Upper lobe of right lung (tissue), 1 donor: ENCODE data around the gene SYT9. TPM values are rescaled to one million over a fixed set of nuclear protein-coding genes. Genes with fewer than 3 reads are reported as not detected.

Experiments
- ATAC-seq: fragments of 200-7000 bp; cut with Tn5 transposase; one replicate; pipeline ENCODE4 v1.9.1; 2020; ENCODE audit warnings: mild to moderate bottlenecking, moderate library complexity
- DNase-seq: peaks from one replicate; pipeline ENCODE4 v3.0.0-alpha.2; 2020
- H3K27ac ChIP-seq: fragments of 200-600 bp; one replicate; pipeline ENCODE4 v1.8.0; 2022
- H3K27me3 ChIP-seq: fragments of 200-600 bp; one replicate; pipeline ENCODE4 v1.8.0; 2022; ENCODE audit warnings: mild to moderate bottlenecking
- H3K36me3 ChIP-seq: fragments of 200-600 bp; one replicate; pipeline ENCODE4 v1.8.0; 2022
- H3K4me1 ChIP-seq: fragments of 200-600 bp; one replicate; pipeline ENCODE4 v1.8.0; 2022
- H3K4me3 ChIP-seq: fragments of 200-600 bp; one replicate; pipeline ENCODE4 v1.8.0; 2022; ENCODE audit warnings: mild to moderate bottlenecking
- H3K9me3 ChIP-seq: fragments of 200-600 bp; one replicate; pipeline ENCODE4 v1.8.0; 2022
- intact Hi-C: fragments of 100-400 bp; cut with DNase I; formaldehyde crosslinking; loops from one replicate; pipeline ENCODE4 v1.11.0; 2022
- total RNA-seq: library from RNA; stranded (reverse); fragmentation: NEBNext Ultra II Directional; extraction: Animal tissue kit (Norgen Biotek cat#: 25700); gene quantifications from one replicate; pipeline ENCODE4 v1.2.1, GENCODE V29; 2021
- TF ChIP-seq, protein P1 (sequence below): fragments of 200-600 bp; IDR thresholded peaks from one replicate; pipeline ENCODE4 v1.8.0; 2022; ENCODE audit warnings: antibody characterized with exemption
- donor health status: DM: no; HTN: yes; CAD: no; lungs with severe emphysema.

The SYT9 gene
- total RNA-seq, 1 donor from 2014 or later = 0.14 TPM

DNA sequence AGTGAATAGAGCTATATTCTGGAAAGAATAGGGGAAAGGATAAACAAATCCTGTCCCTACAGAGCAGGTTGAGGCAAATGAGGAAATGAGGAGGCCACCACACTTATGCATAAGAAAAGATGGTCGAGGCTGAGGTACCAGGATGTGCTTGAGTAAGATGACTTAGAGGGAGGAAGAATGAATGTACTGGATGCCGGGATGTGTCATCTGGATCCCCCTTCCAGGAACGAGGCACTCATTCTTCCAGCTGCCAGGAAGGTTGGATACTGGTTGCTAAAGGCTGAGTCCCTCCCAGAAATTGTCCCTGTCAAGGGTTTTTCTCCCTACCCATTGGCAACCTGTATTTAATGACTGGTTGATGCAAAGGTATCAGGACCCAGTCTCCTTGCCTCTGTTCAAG is 31.1 kb upstream of the SYT9 start:
- Histone ChIP-seq H3K9me3 (no peaks in the 10 kb centered on the region), H3K27me3 (no peaks in the 10 kb centered on the region), H3K4me1 (no peaks in the 10 kb centered on the region), H3K4me3 (no peak overlapping the region), H3K27ac (no peak overlapping the region), H3K36me3 (no peaks in the 10 kb centered on the region)
- ATAC-seq (no peak), DNase-seq (no peak)
- intact Hi-C loops = no loop called here
- TF ChIP-seq, protein P1, sequence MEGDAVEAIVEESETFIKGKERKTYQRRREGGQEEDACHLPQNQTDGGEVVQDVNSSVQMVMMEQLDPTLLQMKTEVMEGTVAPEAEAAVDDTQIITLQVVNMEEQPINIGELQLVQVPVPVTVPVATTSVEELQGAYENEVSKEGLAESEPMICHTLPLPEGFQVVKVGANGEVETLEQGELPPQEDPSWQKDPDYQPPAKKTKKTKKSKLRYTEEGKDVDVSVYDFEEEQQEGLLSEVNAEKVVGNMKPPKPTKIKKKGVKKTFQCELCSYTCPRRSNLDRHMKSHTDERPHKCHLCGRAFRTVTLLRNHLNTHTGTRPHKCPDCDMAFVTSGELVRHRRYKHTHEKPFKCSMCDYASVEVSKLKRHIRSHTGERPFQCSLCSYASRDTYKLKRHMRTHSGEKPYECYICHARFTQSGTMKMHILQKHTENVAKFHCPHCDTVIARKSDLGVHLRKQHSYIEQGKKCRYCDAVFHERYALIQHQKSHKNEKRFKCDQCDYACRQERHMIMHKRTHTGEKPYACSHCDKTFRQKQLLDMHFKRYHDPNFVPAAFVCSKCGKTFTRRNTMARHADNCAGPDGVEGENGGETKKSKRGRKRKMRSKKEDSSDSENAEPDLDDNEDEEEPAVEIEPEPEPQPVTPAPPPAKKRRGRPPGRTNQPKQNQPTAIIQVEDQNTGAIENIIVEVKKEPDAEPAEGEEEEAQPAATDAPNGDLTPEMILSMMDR = no peak

DNA sequence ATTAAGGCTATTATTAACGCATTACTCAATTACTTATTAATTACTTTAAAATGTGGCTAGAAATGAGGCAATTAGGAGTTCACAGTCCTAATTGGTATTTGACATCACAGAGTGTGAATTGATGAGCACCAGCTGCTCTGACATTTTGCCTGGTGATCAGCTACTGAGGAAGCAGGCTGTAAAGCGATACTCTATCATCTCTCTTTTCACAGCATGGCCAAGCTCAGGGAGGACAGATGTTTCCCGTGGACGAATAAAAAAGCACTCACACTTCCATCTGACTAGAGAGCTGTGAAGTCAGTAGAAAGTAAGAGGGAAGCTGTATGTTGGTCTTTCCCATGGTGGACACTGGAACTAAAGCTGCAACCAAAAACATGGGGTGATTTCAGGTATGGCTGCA is 29.1 kb upstream of the SYT9 start:
- ATAC-seq (no peak), DNase-seq (no peak)
- intact Hi-C loops = no loop called here
- no peaks in the 10 kb centered on the region for H3K4me1 ChIP-seq
- no peaks in the 10 kb centered on the region for H3K27me3 ChIP-seq
- no peak overlapping the region for H3K4me3 ChIP-seq
- H3K27ac ChIP-seq = no peak overlapping the region
- H3K9me3 ChIP-seq = no peaks in the 10 kb centered on the region
- TF ChIP-seq, protein P1 = no peak
- no peaks in the 10 kb centered on the region for H3K36me3 ChIP-seq

DNA sequence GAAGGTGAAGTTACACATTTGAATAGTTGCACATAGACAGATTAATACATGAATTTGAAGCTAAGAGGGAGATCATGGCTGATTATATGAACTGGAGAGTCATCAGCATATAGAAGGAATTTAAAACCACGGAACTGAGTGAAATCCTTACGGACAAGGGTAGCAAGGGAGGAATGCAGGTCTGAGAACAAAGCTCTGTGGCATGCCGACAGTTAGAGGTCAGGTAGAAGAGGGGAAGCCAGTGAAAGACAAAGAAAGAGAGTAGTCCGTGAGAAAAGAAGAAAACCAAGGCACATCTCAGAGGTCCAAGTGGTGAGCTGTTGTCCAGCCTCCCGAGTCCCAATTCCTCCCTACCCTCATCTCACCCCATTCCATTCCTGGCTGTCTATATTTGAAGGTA is 11.8 kb upstream of the SYT9 start:
- Histone ChIP-seq H3K4me3 (no peak overlapping the region), H3K4me1 (no peaks in the 10 kb centered on the region), H3K9me3 (no peaks in the 10 kb centered on the region), H3K27ac (no peak overlapping the region), H3K27me3 (peaks cover 10% of the 10 kb centered on the region), H3K36me3 (no peaks in the 10 kb centered on the region)
- no peak for DNase-seq
- no peak for ATAC-seq
- TF ChIP-seq, protein P1 = no peak
- intact Hi-C loops = no loop called here

DNA sequence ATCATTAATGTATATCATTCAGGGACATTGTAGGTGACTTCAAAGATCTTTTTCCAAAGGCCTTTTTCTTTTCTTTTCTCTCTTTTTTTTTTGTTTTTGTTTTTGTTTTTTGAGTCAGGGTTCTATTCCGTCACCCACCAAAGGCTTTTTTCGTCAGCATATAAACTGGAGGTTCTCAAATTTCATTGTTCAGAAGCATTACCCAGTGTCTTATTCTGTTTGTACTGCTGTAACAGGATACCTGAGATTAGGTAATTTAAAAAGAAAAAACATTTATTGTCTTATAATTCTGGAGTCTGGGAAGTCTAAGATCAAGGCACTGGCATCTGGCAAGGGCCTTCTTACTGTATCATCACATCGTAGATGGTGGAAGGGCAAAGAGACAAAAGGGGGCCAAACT is 6.4 kb upstream of the SYT9 start:
- intact Hi-C loops = no loop called here
- TF ChIP-seq, protein P1 = no peak
- no peaks in the 10 kb centered on the region for H3K4me1 ChIP-seq
- H3K9me3 ChIP-seq = no peaks in the 10 kb centered on the region
- H3K4me3 ChIP-seq = no peak overlapping the region
- no peaks in the 10 kb centered on the region for H3K36me3 ChIP-seq
- ATAC-seq = no peak
- DNase-seq = no peak
- H3K27me3 ChIP-seq = no peaks in the 10 kb centered on the region
- no peak overlapping the region for H3K27ac ChIP-seq

DNA sequence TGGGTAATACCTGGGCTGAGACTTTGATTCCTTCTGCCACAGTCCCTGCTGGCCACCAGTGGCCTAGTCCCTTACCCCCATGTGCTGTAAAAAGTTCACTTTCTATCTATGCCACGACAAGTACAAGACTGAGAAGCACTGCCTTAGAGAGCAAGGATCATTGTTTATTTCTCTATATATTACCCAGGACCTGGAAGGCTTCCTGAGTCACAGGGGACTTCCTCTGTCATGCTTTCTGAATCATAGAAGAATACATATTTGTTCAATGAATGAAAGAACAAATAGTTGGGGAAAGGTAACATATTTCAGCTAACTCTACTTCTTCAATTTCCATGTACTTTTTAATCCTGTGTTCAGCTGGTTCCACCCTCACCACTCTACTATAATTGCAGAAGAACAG is 5.5 kb upstream of the SYT9 start:
- H3K27ac ChIP-seq = no peak overlapping the region
- H3K27me3 ChIP-seq = peaks cover 5% of the 10 kb centered on the region
- TF ChIP-seq, protein P1 = no peak
- no peak overlapping the region for H3K4me3 ChIP-seq
- intact Hi-C loops = no loop called here
- ATAC-seq (no peak), DNase-seq (no peak)
- no peaks in the 10 kb centered on the region for H3K4me1 ChIP-seq
- no peaks in the 10 kb centered on the region for H3K36me3 ChIP-seq
- no peaks in the 10 kb centered on the region for H3K9me3 ChIP-seq

DNA sequence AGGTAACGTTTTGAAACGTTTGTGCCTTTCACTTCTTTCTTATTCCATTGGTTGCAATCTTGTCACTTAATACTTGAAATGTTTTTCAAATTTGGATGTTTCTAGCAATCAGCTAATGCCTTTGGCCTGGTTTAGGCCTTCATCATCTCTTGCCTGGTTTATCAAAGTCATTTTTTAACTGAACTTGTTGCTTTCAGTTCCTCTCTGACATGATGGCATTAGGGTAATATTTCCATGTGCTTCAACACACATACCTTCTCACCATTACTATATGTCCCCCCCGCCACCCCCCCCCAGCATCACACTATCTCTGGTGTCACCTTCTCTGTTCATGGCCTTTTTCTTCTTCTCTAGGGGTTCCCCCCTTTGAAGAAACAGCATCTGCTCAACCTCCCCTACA is 1.5 kb upstream of the SYT9 start:
- DNase-seq (no peak), ATAC-seq (no peak)
- Histone ChIP-seq H3K4me3 (no peak overlapping the region), H3K27ac (no peak overlapping the region), H3K4me1 (peaks cover 7% of the 10 kb centered on the region), H3K36me3 (no peaks in the 10 kb centered on the region), H3K27me3 (peaks cover 45% of the 10 kb centered on the region), H3K9me3 (no peaks in the 10 kb centered on the region)
- TF ChIP-seq, protein P1 = no peak
- intact Hi-C loops = no loop called here
